ENCODE measurements around the gene ADGRL4.

GRCh38 chr1:78913950-78914349, 92.6 kb downstream of the ADGRL4 start:
- TF ChIP-seq EZH2 (IDR thresholded peaks at IDR 0.05; ENCODE audit: borderline replicate concordance, low read depth, low read length, severe bottlenecking) = no peak
- TF ChIP-seq POLR2A (IDR thresholded peaks at IDR 0.05; ENCODE audit: low read depth, low read length) = no peak
- TF ChIP-seq GATA2 (IDR thresholded peaks at IDR 0.05; ENCODE audit: insufficient read depth, insufficient read length, low read depth, low read length) = no peak
- no peak for TF ChIP-seq CTCF (IDR thresholded peaks at IDR 0.05; ENCODE audit: extremely low read depth in 1 of 2, insufficient read depth in 1 of 2, low read depth in 1 of 2, low read length in 2 of 2)
- TF ChIP-seq POLR2AphosphoS5 (IDR thresholded peaks at IDR 0.05; ENCODE audit: insufficient read depth, low read depth, low read length) = no peak
- no peak for TF ChIP-seq JUN (IDR thresholded peaks at IDR 0.05; ENCODE audit: borderline replicate concordance, insufficient read depth, insufficient read length, low read depth)
- TF ChIP-seq MAX (IDR thresholded peaks at IDR 0.05; ENCODE audit: insufficient read depth, insufficient read length) = no peak
- no peak for TF ChIP-seq FOS (IDR thresholded peaks at IDR 0.05; ENCODE audit: borderline replicate concordance, insufficient read depth, low read length)
- TF ChIP-seq MYC (IDR thresholded peaks at IDR 0.05; ENCODE audit: low read depth, low read length) = no peak
